OCI-M2 (cell line): ENCODE measurements around the gene BASP1.
A peak's percentile ranks its signal among the peaks of the same experiment; 100 is the strongest.

Experiments used
- DNase-seq: peaks from one replicate; lab custom pipeline; 2025; ENCODE audit not compliant: unreplicated experiment; lab: John Stamatoyannopoulos, UW

Gene BASP1

GRCh38 chr5:17217493-17218352 lies at the start of gene BASP1:
BASP1 (plus strand) TSS chr5:17217631; CDS start chr5:17275217, 57,586 bp downstream.
- no peak for DNase-seq

- no peak for DNase-seq
Measured at GRCh38 chr5:17169507-17169906, 47.9 kb upstream of the BASP1 start.

- DNase-seq: no peak
Measured at GRCh38 chr5:17172791-17173190, 44.6 kb upstream of the BASP1 start.

GRCh38 chr5:17174965-17175364 lies 42.5 kb upstream of the BASP1 start:
- no peak for DNase-seq

GRCh38 chr5:17177501-17178372 lies 39.7 kb upstream of the BASP1 start:
- no peak for DNase-seq

- no peak for DNase-seq
Measured at GRCh38 chr5:17178373-17178675, 39.1 kb upstream of the BASP1 start.

- DNase-seq: no peak
Measured at GRCh38 chr5:17180330-17180843, 37.0 kb upstream of the BASP1 start.

- DNase-seq: no peak
Measured at GRCh38 chr5:17180864-17181723, 36.3 kb upstream of the BASP1 start.

GRCh38 chr5:17182494-17182893 lies 34.9 kb upstream of the BASP1 start:
- no peak for DNase-seq

GRCh38 chr5:17182981-17183380 lies 34.5 kb upstream of the BASP1 start:
- DNase-seq: no peak

- no peak for DNase-seq
Measured at GRCh38 chr5:17183831-17184230, 33.6 kb upstream of the BASP1 start.

GRCh38 chr5:17184588-17184987 lies 32.8 kb upstream of the BASP1 start:
- DNase-seq: no peak

GRCh38 chr5:17185349-17185748 lies 32.1 kb upstream of the BASP1 start:
- DNase-seq: no peak

- DNase-seq: no peak
Measured at GRCh38 chr5:17185773-17186172, 31.7 kb upstream of the BASP1 start.

GRCh38 chr5:17186256-17186655 lies 31.2 kb upstream of the BASP1 start:
- no peak for DNase-seq

- DNase-seq: no peak
Measured at GRCh38 chr5:17187011-17187785, 30.2 kb upstream of the BASP1 start.

GRCh38 chr5:17187786-17188170 lies 29.7 kb upstream of the BASP1 start:
- DNase-seq: no peak

GRCh38 chr5:17189381-17190036 lies 27.9 kb upstream of the BASP1 start:
- peak; percentile 32 for DNase-seq

GRCh38 chr5:17190242-17190778 lies 27.1 kb upstream of the BASP1 start:
- DNase-seq: peak; percentile 20
